ENCODE data around the gene TUBB4A. TPM values are rescaled to one million over a fixed set of nuclear protein-coding genes. Genes with fewer than 3 reads are reported as not detected.

Gene TUBB4A
- total RNA-seq, 4 donors from 2014 or later: 1.7 to 2.5 (median 2.0) TPM

- intact Hi-C loops (cut with DNase I; ENCODE audit: low total_unique reads) (no loop called here), in situ Hi-C loops (cut with MboI; ENCODE audit: low sequenced_read_pairs in 4 of 4) (loop anchor here in 3 of 4 donors (10.0 to 25.0 kb wide), 3 partner anchors 116 to 343 kb away; partner anchors contain the start of genes GPR108 (in 1 of the 3) and TRIP10 (in 1 of the 3))
- ATAC-seq (no peak), DNase-seq (no peak)
- no peak overlapping the region for H3K4me3 ChIP-seq
- no peak overlapping the region for H3K27ac ChIP-seq
- H3K4me1 ChIP-seq: peaks cover 0 to 2% of the 10 kb centered on the region in 2 donors
- no peaks in the 10 kb centered on the region for H3K36me3 ChIP-seq
- H3K9me3 ChIP-seq: no peaks in the 10 kb centered on the region
- no peak for TF ChIP-seq CTCF (IDR thresholded peaks at IDR 0.05 in 4 of 5, conservative IDR thresholded peaks at IDR 0.05 in 1 of 5)
- no peak for TF ChIP-seq POLR2A (IDR thresholded peaks at IDR 0.05)
- H3K27me3 ChIP-seq: no peaks in the 10 kb centered on the region
Observed at GRCh38 chr19:6519289-6519688, 17.2 kb upstream of the TUBB4A start.

- no peak for TF ChIP-seq POLR2A (IDR thresholded peaks at IDR 0.05)
- TF ChIP-seq CTCF (IDR thresholded peaks at IDR 0.05 in 4 of 5, conservative IDR thresholded peaks at IDR 0.05 in 1 of 5): no peak
- Histone ChIP-seq H3K4me1 (peaks cover 0 to 2% of the 10 kb centered on the region in 2 donors), H3K27ac (no peak overlapping the region), H3K4me3 (no peak overlapping the region), H3K9me3 (no peaks in the 10 kb centered on the region), H3K36me3 (no peaks in the 10 kb centered on the region), H3K27me3 (no peaks in the 10 kb centered on the region)
- DNase-seq: no peak
- ATAC-seq: no peak
- intact Hi-C loops (cut with DNase I; ENCODE audit: low total_unique reads) (no loop called here), in situ Hi-C loops (cut with MboI; ENCODE audit: low sequenced_read_pairs in 4 of 4) (loop anchor here in 3 of 4 donors (10.0 to 25.0 kb wide), 3 partner anchors 116 to 344 kb away; partner anchors contain the start of genes GPR108 (in 1 of the 3) and TRIP10 (in 1 of the 3))
Observed at GRCh38 chr19:6518145-6518911, 16.2 kb upstream of the TUBB4A start.

GRCh38 chr19:6516659-6517291 lies 14.7 kb upstream of the TUBB4A start:
- Histone ChIP-seq H3K27me3 (no peaks in the 10 kb centered on the region), H3K36me3 (no peaks in the 10 kb centered on the region), H3K4me3 (peak overlapping the region; percentile 63 to 82 (median 76)), H3K9me3 (no peaks in the 10 kb centered on the region), H3K27ac (peak overlapping the region; percentile 64 to 82 (median 73)), H3K4me1 (peaks cover 0 to 2% of the 10 kb centered on the region in 2 donors)
- no peak for TF ChIP-seq POLR2A (IDR thresholded peaks at IDR 0.05)
- peak; percentile 74 to 97 (median 94) for TF ChIP-seq CTCF (IDR thresholded peaks at IDR 0.05 in 4 of 5, conservative IDR thresholded peaks at IDR 0.05 in 1 of 5)
- in situ Hi-C loops (cut with MboI; ENCODE audit: low sequenced_read_pairs in 4 of 4): loop anchor here in 3 of 4 donors (10.0 to 25.0 kb wide), 3 partner anchors 118 to 346 kb away; partner anchors contain the start of genes GPR108 (in 1 of the 3) and TRIP10 (in 1 of the 3)
- peak; percentile 67 to 72 for DNase-seq
- peak; percentile 76 to 81 for ATAC-seq
- intact Hi-C loops (cut with DNase I; ENCODE audit: low total_unique reads): loop anchor here (1.0 to 2.0 kb wide), 4 partner anchors 14 to 346 kb away; partner anchors contain the start of genes GPR108 and TNFSF9

- Histone ChIP-seq H3K36me3 (no peaks in the 10 kb centered on the region), H3K4me1 (peaks cover 0 to 2% of the 10 kb centered on the region in 2 donors), H3K27me3 (no peaks in the 10 kb centered on the region), H3K9me3 (no peaks in the 10 kb centered on the region), H3K27ac (peak overlapping the region; percentile 64 to 82 (median 73)), H3K4me3 (peak overlapping the region; percentile 63 to 82 (median 76))
- peak; percentile 89 to 93 for ATAC-seq
- in situ Hi-C loops (cut with MboI; ENCODE audit: low sequenced_read_pairs in 4 of 4): loop anchor here in 3 of 4 donors (10.0 to 25.0 kb wide), 3 partner anchors 119 to 346 kb away; partner anchors contain the start of genes GPR108 (in 1 of the 3) and TRIP10 (in 1 of the 3)
- TF ChIP-seq POLR2A (IDR thresholded peaks at IDR 0.05) (peak; percentile 9 to 41), CTCF (IDR thresholded peaks at IDR 0.05 in 4 of 5, conservative IDR thresholded peaks at IDR 0.05 in 1 of 5) (no peak)
- peak; percentile 80 to 81 for DNase-seq
- intact Hi-C loops (cut with DNase I; ENCODE audit: low total_unique reads): loop anchor here (2.0 kb wide), 3 partner anchors 15 to 347 kb away; partner anchors contain the start of genes GPR108 and TNFSF9
Observed at GRCh38 chr19:6516018-6516658, 14.0 kb upstream of the TUBB4A start.

All from gastrocnemius medialis (tissue), 4 donors.